H1 (cell line): ENCODE measurements around the gene BAIAP2. TPM values are rescaled to one million over a fixed set of nuclear protein-coding genes. Genes with fewer than 3 reads are reported as not detected.

Experiments used
- CTCF ChIA-PET: fragments of 300-600 bp; sonication (Branson Sonifier 250); formaldehyde crosslinking; loops from one replicate; lab custom pipeline; 2021; ENCODE audit not compliant: partially characterized antibody; lab: Charles Lee
- POLR2A ChIA-PET: fragments of 300-600 bp; sonication (Branson Sonifier 250); formaldehyde crosslinking; loops from one replicate; lab custom pipeline; 2021; ENCODE audit warnings: inconsistent platforms; ENCODE audit not compliant: partially characterized antibody; lab: Charles Lee
- DNase-seq, 2 experiments: peaks; one replicate each; pipeline versions ENCODE4 v3.0.0 to v3.0.0-alpha.2; 2010 to 2022; ENCODE audit warnings: low spot score in 2 of 2, low read depth in 1 of 2, mixed read lengths in 1 of 2
- FAIRE-seq: peaks from 2 replicates; lab custom pipeline; 2011; peaks lifted over from hg19 to GRCh38; lab: Jason Lieb, UNC
- H2AFZ ChIP-seq: 2 replicates; pipeline ENCODE4 v1.8.1; 2012; ENCODE audit warnings: low read length, inconsistent platforms
- H2AK5ac ChIP-seq: 2 replicates; pipeline ENCODE4 v1.6.1; 2013; ENCODE audit warnings: low read depth, low read length
- H2BK120ac ChIP-seq: replicated peaks from 2 replicates; pipeline ENCODE3; 2013; ENCODE audit warnings: low read depth, low read length, inconsistent platforms
- H2BK12ac ChIP-seq: 2 replicates; pipeline ENCODE4 v1.6.1; 2013; ENCODE audit warnings: low read depth, low read length
- H2BK15ac ChIP-seq: 2 replicates; pipeline ENCODE4 v1.6.1; 2013; ENCODE audit warnings: low read length
- H2BK20ac ChIP-seq: 2 replicates; pipeline ENCODE4 v1.6.1; 2013; ENCODE audit warnings: low read length
- H2BK5ac ChIP-seq: 2 replicates; pipeline ENCODE4 v1.6.1; 2013; ENCODE audit warnings: low read depth, low read length
- H3K14ac ChIP-seq: 2 replicates; pipeline ENCODE4 v1.6.1; 2013; ENCODE audit warnings: inconsistent platforms; ENCODE audit not compliant: insufficient read length
- H3K18ac ChIP-seq: 2 replicates; pipeline ENCODE4 v1.6.1; 2013; ENCODE audit warnings: low read length; ENCODE audit errors: extremely low read depth
- H3K23ac ChIP-seq: 2 replicates; pipeline ENCODE4 v1.6.1; 2013; ENCODE audit warnings: inconsistent platforms; ENCODE audit not compliant: insufficient read length
- H3K23me2 ChIP-seq: 2 replicates; pipeline ENCODE4 v1.6.1; 2013; ENCODE audit warnings: low read depth, low read length
- H3K27ac ChIP-seq: 2 replicates; pipeline ENCODE4 v1.6.1; 2011; ENCODE audit warnings: low read depth, low read length, inconsistent platforms
- H3K27me3 ChIP-seq, 4 experiments: replicated peaks in 1 of 4; 1 replicate in 1 of 4; 2 replicates in 3 of 4; pipeline versions ENCODE4 v1.6.1 to v1.8.1; 2011 to 2013; ENCODE audit warnings: low read length in 3 of 4, mild to moderate bottlenecking in 3 of 4, inconsistent platforms in 2 of 4, mixed read lengths in 2 of 4, moderate library complexity in 1 of 4; ENCODE audit not compliant: control insufficient read depth in 3 of 4, insufficient read depth in 3 of 4; ENCODE audit errors: extremely low read depth in 1 of 4
- H3K36me3 ChIP-seq, 4 experiments: 2 replicates each; pipeline versions ENCODE4 v1.6.1 to v1.8.1; 2011 to 2013; ENCODE audit warnings: mild to moderate bottlenecking in 4 of 4, low read length in 3 of 4, moderate library complexity in 2 of 4, control low read depth in 1 of 4, inconsistent platforms in 1 of 4; ENCODE audit not compliant: insufficient read depth in 4 of 4, control insufficient read depth in 2 of 4
- H3K4ac ChIP-seq: replicated peaks from 2 replicates; pipeline ENCODE3; 2013; ENCODE audit warnings: low read length, low read depth, mixed read lengths, inconsistent platforms; ENCODE audit not compliant: insufficient read length
- H3K4me1 ChIP-seq, 4 experiments: replicated peaks in 1 of 4; 1 replicate in 1 of 4; 2 replicates in 3 of 4; pipeline versions ENCODE4 v1.6.1 to v1.8.1; 2011 to 2013; ENCODE audit warnings: low read length in 3 of 4, inconsistent platforms in 2 of 4, mixed read lengths in 1 of 4; ENCODE audit not compliant: insufficient read depth in 4 of 4, control insufficient read depth in 3 of 4
- H3K4me2 ChIP-seq, 2 experiments: 2 replicates each; pipeline versions ENCODE4 v1.6.1 to v1.8.1; 2011 to 2013; ENCODE audit warnings: low read depth in 2 of 2, low read length in 2 of 2, control low read depth in 1 of 2, inconsistent platforms in 1 of 2, mild to moderate bottlenecking in 1 of 2; ENCODE audit not compliant: insufficient read depth in 1 of 2
- H3K4me3 ChIP-seq, 4 experiments: fragments of 200-600, 300-600 bp in 1 of 4; sonication (generic), shearing (Covaris generic), sonication (Bioruptor Twin) in 1 of 4; 2 replicates each; pipeline versions ENCODE4 v1.5.1 to v1.8.1; 2011 to 2016; ENCODE audit warnings: low read length in 4 of 4, low read depth in 3 of 4, control low read depth in 2 of 4, inconsistent platforms in 2 of 4, mild to moderate bottlenecking in 2 of 4, mixed read lengths in 1 of 4, moderate library complexity in 1 of 4; ENCODE audit not compliant: insufficient read depth in 2 of 4; ENCODE audit errors: extremely low read depth in 1 of 4
- H3K56ac ChIP-seq: replicated peaks from 2 replicates; pipeline ENCODE3; 2013; ENCODE audit warnings: low read depth, mild to moderate bottlenecking, mixed read lengths, low read length, inconsistent platforms; ENCODE audit not compliant: insufficient read length
- H3K79me1 ChIP-seq: 2 replicates; pipeline ENCODE4 v1.6.1; 2013; ENCODE audit warnings: low read depth, low read length, control low read depth
- H3K79me2 ChIP-seq, 2 experiments: 2 replicates each; pipeline versions ENCODE4 v1.6.1 to v1.8.1; 2012 to 2013; ENCODE audit warnings: low read length in 2 of 2, mild to moderate bottlenecking in 2 of 2, inconsistent platforms in 1 of 2; ENCODE audit not compliant: insufficient read depth in 2 of 2, control insufficient read depth in 1 of 2
- H3K9ac ChIP-seq, 4 experiments: replicated peaks in 1 of 4; 1 replicate in 1 of 4; 2 replicates in 3 of 4; pipeline versions ENCODE4 v1.6.1 to v1.8.1; 2011 to 2013; ENCODE audit warnings: low read depth in 3 of 4, low read length in 3 of 4, control low read depth in 2 of 4, mild to moderate bottlenecking in 2 of 4, moderate library complexity in 2 of 4, inconsistent platforms in 1 of 4; ENCODE audit errors: extremely low read depth in 1 of 4
- H3K9me3 ChIP-seq, 2 experiments: 2 replicates each; pipeline versions ENCODE4 v1.6.1 to v1.8.1; 2012 to 2013; ENCODE audit warnings: mild to moderate bottlenecking in 2 of 2, moderate library complexity in 2 of 2, control low read depth in 1 of 2, inconsistent platforms in 1 of 2, low read depth in 1 of 2, low read length in 1 of 2, mixed read lengths in 1 of 2; ENCODE audit not compliant: insufficient read depth in 2 of 2
- H4K20me1 ChIP-seq, 2 experiments: replicated peaks in 1 of 2; 2 replicates each; pipeline versions ENCODE3 to v1.8.1; 2011 to 2013; ENCODE audit warnings: inconsistent platforms in 2 of 2, low read length in 2 of 2, mild to moderate bottlenecking in 1 of 2; ENCODE audit not compliant: insufficient read depth in 2 of 2, control insufficient read depth in 1 of 2
- H4K5ac ChIP-seq: 2 replicates; pipeline ENCODE4 v1.6.1; 2013; ENCODE audit warnings: low read length, low read depth, mixed read lengths, inconsistent platforms; ENCODE audit not compliant: insufficient read length
- H4K8ac ChIP-seq: 2 replicates; pipeline ENCODE4 v1.8.0; 2013; ENCODE audit warnings: mild to moderate bottlenecking, moderate library complexity, low read length, inconsistent platforms; ENCODE audit not compliant: insufficient read depth; ENCODE audit errors: extremely low read depth
- H4K91ac ChIP-seq: replicated peaks from 2 replicates; pipeline ENCODE3; 2013; ENCODE audit warnings: low read length, mixed read lengths, inconsistent platforms; ENCODE audit not compliant: insufficient read length
- CHD2 ChIP-seq: IDR thresholded peaks from 2 replicates; pipeline ENCODE4 v1.6.1; 2012; ENCODE audit warnings: low read length, improper control_type of control experiment
- WGBS, 2 experiments: shearing (Covaris generic) in 1 of 2; methylation state at CpG; one replicate each; pipeline versions ENCODE4 v1.1.6 to v1.1.7; 2013 to 2015; ENCODE audit warnings: low lambda C conversion rate in 2 of 2, mixed read lengths in 2 of 2, inconsistent platforms in 1 of 2, low coverage in 1 of 2, missing lambda C conversion rate in 1 of 2; ENCODE audit not compliant: insufficient replicate concordance in 2 of 2, insufficient coverage in 1 of 2, insufficient read length in 1 of 2; ENCODE audit errors: extremely low coverage in 1 of 2, missing lambda C conversion rate in 1 of 2; 5-methylcytosine and 5-hydroxymethylcytosine counted together
- polyA plus RNA-seq, 7 experiments: library from polyadenylated mRNA; depleted of rRNA in 3 of 7; stranded (reverse) in 5 of 7; unstranded in 2 of 7; fragments of >200 nt in 5 of 7; fragments of 200-250 nt in 2 of 7; gene quantifications; 1 replicate in 5 of 7; 2 replicates in 1 of 7; 4 replicates in 1 of 7; pipeline versions ENCODE4 v1.2.1 to v1.2.3, GENCODE V29; 2011 to 2013; ENCODE audit warnings: missing spikeins in 2 of 7, mixed read lengths in 2 of 7
- total RNA-seq: library from RNA; stranded (reverse); fragmentation: NEBNext Ultra II Directional; extraction: Animal tissue kit (Norgen Biotek cat#: 25700); gene quantifications from 2 replicates; pipeline ENCODE4 v1.2.1, GENCODE V29; 2021

BAIAP2 gene
- total and polyA plus RNA-seq, 2 of the 8 experiments (the other 6 are each of a cell fraction or from before 2014, with no cell fraction given): 10.0 to 22.8 TPM

DNA sequence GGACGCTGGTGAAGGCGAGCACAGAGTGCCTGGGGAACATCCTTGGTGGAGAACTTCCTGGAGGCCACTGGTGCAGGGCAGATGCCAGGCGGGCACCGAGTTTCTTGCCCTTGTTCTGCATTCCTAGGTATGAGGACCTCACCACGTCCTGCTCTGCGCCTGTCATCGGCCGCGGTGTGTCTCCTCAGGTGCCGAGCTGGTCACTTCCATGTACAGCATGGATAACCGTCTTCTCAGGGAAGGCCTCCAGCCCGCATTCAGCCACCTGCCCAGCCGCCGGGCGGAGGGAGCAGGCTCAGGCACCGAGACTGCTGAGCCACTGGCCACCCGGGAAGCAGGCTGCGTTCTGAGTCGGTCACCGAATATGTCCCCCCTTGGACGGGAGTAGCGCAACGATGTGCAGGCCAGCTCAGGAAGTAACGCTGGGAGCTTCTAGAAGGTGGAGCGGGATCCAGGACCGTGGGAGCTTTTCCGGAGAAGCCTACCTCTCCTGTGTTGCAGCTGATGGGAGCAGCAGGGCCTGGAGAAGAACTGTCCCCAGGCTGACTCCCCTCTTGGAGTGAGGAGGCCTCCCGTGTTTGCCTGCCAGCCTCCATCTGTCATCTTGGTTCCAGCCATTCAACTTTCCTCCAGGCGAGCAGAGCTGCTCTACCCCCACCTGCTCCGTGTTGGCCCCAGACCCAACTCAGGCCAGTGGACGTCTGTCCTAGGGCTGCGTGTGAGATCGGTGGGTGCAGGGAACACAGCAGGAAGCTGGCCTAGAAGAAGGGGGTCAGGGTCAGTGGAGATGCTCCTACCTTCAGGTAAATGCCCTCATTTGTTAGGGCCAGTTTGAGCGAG, 2.1 kb upstream of the BAIAP2 start:
- CTCF ChIA-PET: interaction anchor here (0.7 to 3.0 kb wide), 13 partner anchors 9 to 1289 kb away, joined by 3 to 14 read pairs (median 4); no protein-coding TSS in a partner anchor
- H3K36me3 ChIP-seq: no peaks in the 10 kb centered on the region
- H2BK12ac ChIP-seq: no peak overlapping the region
- H3K79me2 ChIP-seq: peaks cover 0 to 16% of the 10 kb centered on the region in 2 experiments; a peak in 1 of 4 replicates
- 0 out of 2 replicates have a peak, but pooled peaks cover 2% of the 10 kb centered on the region for H3K79me1 ChIP-seq
- peaks cover 10% of the 10 kb centered on the region; the same call in 1 of the 2 replicates for H3K23me2 ChIP-seq
- no peak overlapping the region for H3K4me3 ChIP-seq
- H3K27ac ChIP-seq: no peak overlapping the region
- H3K4ac ChIP-seq: peak overlapping the region; percentile 36
- no peak for DNase-seq
- no peak overlapping the region for H4K5ac ChIP-seq
- no peak overlapping the region for H2BK120ac ChIP-seq
- TF ChIP-seq CHD2: no peak
- TF ChIP-seq, all 59 proteins: peak for 0
- Histone ChIP-seq H3K14ac (no peak overlapping the region), H3K4me1 (peaks cover 0 to 17% (median 8%) of the 10 kb centered on the region in 4 experiments; a peak in 5 of 7 replicates), H4K91ac (no peak overlapping the region), H2AFZ (no peak overlapping the region), H3K18ac (no peak overlapping the region), H2AK5ac (no peak overlapping the region), H2BK5ac (no peak overlapping the region), H2BK20ac (no peak overlapping the region), H3K27me3 (peaks cover 0 to 11% (median 5%) of the 10 kb centered on the region in 4 experiments; a peak in 5 of 7 replicates), H3K9me3 (no peaks in the 10 kb centered on the region), H3K56ac (no peak overlapping the region), H3K23ac (no peak overlapping the region), H3K4me2 (peak overlapping the region in 1 of 2 experiments; percentile 77; a peak in 1 of 4 replicates), H4K20me1 (peaks cover 3 to 21% of the 10 kb centered on the region in 2 experiments), H3K9ac (no peak overlapping the region), H4K8ac (no peak overlapping the region), H2BK15ac (no peak overlapping the region)
- POLR2A ChIA-PET: interaction anchor here (1.0 to 5.9 kb wide), 7 partner anchors 7 to 73 kb away, joined by 3 to 41 read pairs (median 9); no protein-coding TSS in a partner anchor
- 90% methylated on average over 33 of the region's 34 CpGs; no CpG with 5 or more reads in 1 of the 2 experiments for WGBS, 2 experiments
- FAIRE-seq: no peak
